A673 (cell line): ENCODE results near the gene FHDC1.

ENCODE experiments used
- EZH2 ChIP-seq: fragments of 200-600 bp; sonication (generic); IDR thresholded peaks from 2 replicates; pipeline ENCODE4 v1.6.1; 2017; ENCODE audit warnings: borderline replicate concordance, low read depth, mild to moderate bottlenecking, mixed read lengths, antibody characterized with exemption, low read length; ENCODE audit not compliant: poor library complexity, severe bottlenecking
- TF ChIP-seq, protein P1 (sequence below): fragments of 300-800, 200-600 bp; sonication (generic); conservative IDR thresholded peaks from 2 replicates; pipeline ENCODE4 v1.5.1; 2017; ENCODE audit warnings: low read depth, mild to moderate bottlenecking, antibody characterized with exemption, low read length, moderate library complexity, mixed read lengths

DNA sequence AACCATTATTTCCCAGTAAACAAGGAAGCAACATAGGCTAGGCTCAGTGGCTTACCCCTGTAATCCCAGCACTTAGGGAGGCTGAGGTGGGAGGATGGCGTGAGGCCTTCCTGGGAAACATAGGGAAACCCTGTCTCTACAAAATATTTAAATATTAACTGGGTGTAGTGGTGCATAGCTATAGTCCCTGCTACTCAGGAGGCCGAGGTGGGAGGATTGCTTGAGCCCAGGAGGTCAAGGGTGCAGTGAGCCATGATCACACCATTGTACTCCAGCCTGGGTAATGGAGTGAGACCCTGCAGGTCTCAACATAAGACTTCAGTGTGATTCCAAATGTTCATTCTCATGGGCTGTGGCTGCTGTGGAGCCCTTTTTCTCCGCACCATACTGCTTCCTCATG, 34.9 kb downstream of the FHDC1 start:
- TF ChIP-seq, protein P1, sequence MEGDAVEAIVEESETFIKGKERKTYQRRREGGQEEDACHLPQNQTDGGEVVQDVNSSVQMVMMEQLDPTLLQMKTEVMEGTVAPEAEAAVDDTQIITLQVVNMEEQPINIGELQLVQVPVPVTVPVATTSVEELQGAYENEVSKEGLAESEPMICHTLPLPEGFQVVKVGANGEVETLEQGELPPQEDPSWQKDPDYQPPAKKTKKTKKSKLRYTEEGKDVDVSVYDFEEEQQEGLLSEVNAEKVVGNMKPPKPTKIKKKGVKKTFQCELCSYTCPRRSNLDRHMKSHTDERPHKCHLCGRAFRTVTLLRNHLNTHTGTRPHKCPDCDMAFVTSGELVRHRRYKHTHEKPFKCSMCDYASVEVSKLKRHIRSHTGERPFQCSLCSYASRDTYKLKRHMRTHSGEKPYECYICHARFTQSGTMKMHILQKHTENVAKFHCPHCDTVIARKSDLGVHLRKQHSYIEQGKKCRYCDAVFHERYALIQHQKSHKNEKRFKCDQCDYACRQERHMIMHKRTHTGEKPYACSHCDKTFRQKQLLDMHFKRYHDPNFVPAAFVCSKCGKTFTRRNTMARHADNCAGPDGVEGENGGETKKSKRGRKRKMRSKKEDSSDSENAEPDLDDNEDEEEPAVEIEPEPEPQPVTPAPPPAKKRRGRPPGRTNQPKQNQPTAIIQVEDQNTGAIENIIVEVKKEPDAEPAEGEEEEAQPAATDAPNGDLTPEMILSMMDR = no peak
- no peak for TF ChIP-seq EZH2
